Fibroblast of skin of scalp (primary cell): ENCODE results near the gene RIC8B.
A peak's percentile ranks its signal among the peaks of the same experiment; 100 is the strongest.

Experiments used
- DNase-seq: peaks from one replicate; pipeline ENCODE4 v3.0.0-alpha.2; 2013

The RIC8B gene

GRCh38 chr12:106759526-106760183 is 14.8 kb upstream of the RIC8B start:
- no peak for DNase-seq

- DNase-seq: peak; percentile 19
Measured at GRCh38 chr12:106760184-106760531, 14.3 kb upstream of the RIC8B start.

- no peak for DNase-seq
Measured at GRCh38 chr12:106764220-106764619, 10.3 kb upstream of the RIC8B start.

- no peak for DNase-seq
Measured at GRCh38 chr12:106764738-106765137, 9.7 kb upstream of the RIC8B start.

GRCh38 chr12:106766393-106766826 is 8.1 kb upstream of the RIC8B start:
- no peak for DNase-seq

- DNase-seq: no peak
Measured at GRCh38 chr12:106767206-106767605, 7.3 kb upstream of the RIC8B start.

- peak; percentile 62 for DNase-seq
Measured at GRCh38 chr12:106767954-106768822, 6.3 kb upstream of the RIC8B start.

GRCh38 chr12:106769078-106769477 is 5.4 kb upstream of the RIC8B start:
- DNase-seq: peak; percentile 83

- DNase-seq: no peak
Measured at GRCh38 chr12:106769546-106769945, 4.9 kb upstream of the RIC8B start.

- DNase-seq: no peak
Measured at GRCh38 chr12:106771425-106771824, 3.1 kb upstream of the RIC8B start.

- DNase-seq: no peak
Measured at GRCh38 chr12:106773286-106774004, 1.0 kb upstream of the RIC8B start.

GRCh38 chr12:106774808-106775524 is 484 bp downstream of the RIC8B start:
- no peak for DNase-seq

- no peak for DNase-seq
Measured at GRCh38 chr12:106776897-106777296, 2.4 kb downstream of the RIC8B start.

GRCh38 chr12:106780010-106780631 is 5.6 kb downstream of the RIC8B start:
- no peak for DNase-seq

GRCh38 chr12:106782619-106783018 is 8.1 kb downstream of the RIC8B start:
- no peak for DNase-seq

GRCh38 chr12:106783515-106783914 is 9.0 kb downstream of the RIC8B start:
- DNase-seq: no peak

- no peak for DNase-seq
Measured at GRCh38 chr12:106790020-106790419, 15.5 kb downstream of the RIC8B start.

- DNase-seq: no peak
Measured at GRCh38 chr12:106791531-106791930, 17.0 kb downstream of the RIC8B start.

GRCh38 chr12:106794369-106794768 is 19.9 kb downstream of the RIC8B start:
- DNase-seq: no peak

GRCh38 chr12:106801167-106801708 is 26.8 kb downstream of the RIC8B start:
- DNase-seq: no peak

GRCh38 chr12:106801830-106802533 is 27.5 kb downstream of the RIC8B start:
- DNase-seq: no peak
